A549 treated with Mapracorat at 1 μM for 4 hours (cell line): Measurements from ENCODE around the gene UTP18. TPM values are rescaled to one million over a fixed set of nuclear protein-coding genes. Genes with fewer than 3 reads are reported as not detected.

ENCODE experiments used
- total RNA-seq: library from RNA; stranded (reverse); fragments of 200-300 nt; extraction: Qiagen RNA extraction; gene quantifications from 5 replicates; pipeline ENCODE4 v1.2.3, GENCODE V29; 2022

The UTP18 gene
- 69.7 to 77.5 TPM (median 74.1 TPM) in 5 replicates for total RNA-seq

GRCh38 chr17:51260237-51261023, at the start of gene UTP18:
Gene UTP18, plus strand, starts transcription at chr17:51260546. Its CDS starts 39 bp downstream, at chr17:51260585.

GRCh38 chr17:51259564-51260236, 646 bp upstream of the UTP18 start, which contains the start of gene MBTD1:
Gene MBTD1, minus strand, starts transcription at chr17:51260049. Its CDS starts 34,888 bp downstream, at chr17:51225161.

Other genes starting within 250 kb of the UTP18 start
- 78.7 to 91.6 TPM (median 81.9 TPM) in 5 replicates for gene SPAG9, start 139.7 kb upstream of the UTP18 start, total RNA-seq
- 600 to 775 TPM (median 719 TPM) in 5 replicates for gene NME1, start 107.0 kb upstream of the UTP18 start, total RNA-seq
- 1,708 to 1,916 TPM (median 1,843 TPM) in 5 replicates for gene NME2, start 94.1 kb upstream of the UTP18 start, total RNA-seq
- 4.3 to 5.8 TPM (median 5.7 TPM) in 5 replicates for gene MBTD1, start 497 bp upstream of the UTP18 start, total RNA-seq